ENCODE results near the gene KLK1.

GRCh38 chr19:50844296-50844935, 20.8 kb upstream of the KLK1 start:
- TF ChIP-seq KDM1A (IDR thresholded peaks at IDR 0.05; ENCODE audit: borderline replicate concordance) (no peak), CTCF (IDR thresholded peaks at IDR 0.05 in 2 of 3, conservative IDR thresholded peaks at IDR 0.05 in 1 of 3; ENCODE audit: control insufficient read depth in 2 of 3, extremely low read depth in 1 of 3, insufficient read depth in 1 of 3, low read depth in 3 of 3, low read length in 3 of 3) (no peak), ATF2 (IDR thresholded peaks at IDR 0.05; ENCODE audit: low read length) (no peak), USF2 (IDR thresholded peaks at IDR 0.05; ENCODE audit: borderline replicate concordance, low read depth, low read length) (no peak), NFXL1 (IDR thresholded peaks at IDR 0.05; ENCODE audit: borderline replicate concordance) (no peak), POLR2A (IDR thresholded peaks at IDR 0.05; ENCODE audit: low read depth, low read length) (no peak), HDAC2 (IDR thresholded peaks at IDR 0.05) (no peak), JUND (IDR thresholded peaks at IDR 0.05; ENCODE audit: low read depth, low read length) (no peak), STAT3 (IDR thresholded peaks at IDR 0.05; ENCODE audit: low read depth, low read length) (no peak), GATAD2B (conservative IDR thresholded peaks at IDR 0.05; ENCODE audit: low read depth) (no peak), TARDBP (IDR thresholded peaks at IDR 0.05; ENCODE audit: borderline replicate concordance) (no peak), NKRF (conservative IDR thresholded peaks at IDR 0.05) (no peak), RCOR1 (conservative IDR thresholded peaks at IDR 0.05; ENCODE audit: low read depth, low read length) (no peak)
